OCI-LY7 (cell line): ENCODE measurements around the gene ZNF638. TPM values are rescaled to one million over a fixed set of nuclear protein-coding genes. Genes with fewer than 3 reads are reported as not detected.

ENCODE experiments used
- BruUV-seq: library from RNA; stranded (reverse); fragments of 400-500 nt; replicated peaks from 2 replicates; lab custom pipeline; 2021; lab: Mats Ljungman, UMichigan
- CTCF ChIA-PET: fragments of 300-600 bp; sonication (Branson Sonifier 250); formaldehyde crosslinking; loops from one replicate; lab custom pipeline; 2022; ENCODE audit warnings: antibody characterized with exemption; ENCODE audit not compliant: unreplicated experiment; lab: Charles Lee
- POLR2A ChIA-PET: fragments of 300-600 bp; sonication (Branson Sonifier 250); formaldehyde crosslinking; loops from one replicate; lab custom pipeline; 2022; ENCODE audit warnings: antibody characterized with exemption; lab: Charles Lee
- DNase-seq: peaks from one replicate; pipeline ENCODE4 v3.0.0-alpha.2; 2015; ENCODE audit warnings: low spot score
- H2AFZ ChIP-seq: fragments of 200-600 bp; sonication (generic), shearing (Covaris generic); 2 replicates; pipeline ENCODE4 v1.6.1; 2014; ENCODE audit warnings: mild to moderate bottlenecking, antibody characterized with exemption, low read length, moderate library complexity
- H3K27ac ChIP-seq: fragments of 200-600 bp; sonication (generic); 2 replicates; pipeline ENCODE4 v1.5.1; 2014; ENCODE audit warnings: mixed run types, low read depth, mild to moderate bottlenecking, moderate library complexity, low read length, inconsistent platforms; ENCODE audit not compliant: poor library complexity, severe bottlenecking
- H3K36me3 ChIP-seq: fragments of 200-600 bp; sonication (generic); 2 replicates; pipeline ENCODE4 v1.6.1; 2014; ENCODE audit warnings: mild to moderate bottlenecking, antibody characterized with exemption, low read length, moderate library complexity, mixed read lengths; ENCODE audit not compliant: insufficient read depth
- H3K4me1 ChIP-seq: fragments of 200-600 bp; sonication (generic); 2 replicates; pipeline ENCODE4 v1.5.1; 2014; ENCODE audit warnings: mild to moderate bottlenecking, low read length; ENCODE audit not compliant: insufficient read depth, poor library complexity, severe bottlenecking
- H3K4me2 ChIP-seq: fragments of 200-600 bp; sonication (generic); 2 replicates; pipeline ENCODE4 v1.6.1; 2014; ENCODE audit warnings: mild to moderate bottlenecking, low read length
- H3K4me3 ChIP-seq: fragments of 200-600 bp; sonication (generic); 2 replicates; pipeline ENCODE4 v1.5.1; 2014; ENCODE audit warnings: mild to moderate bottlenecking, low read depth, low read length; ENCODE audit not compliant: poor library complexity, severe bottlenecking
- H3K79me2 ChIP-seq: fragments of 200-600 bp; sonication (generic); 2 replicates; pipeline ENCODE4 v1.6.1; 2016; ENCODE audit warnings: low read depth, mild to moderate bottlenecking, low read length, moderate library complexity, mixed read lengths; ENCODE audit not compliant: insufficient read depth
- H3K9me2 ChIP-seq: fragments of 200-600 bp; sonication (generic); 2 replicates; pipeline ENCODE4 v1.6.1; 2016; ENCODE audit warnings: mild to moderate bottlenecking, low read length, mixed read lengths; ENCODE audit not compliant: insufficient read depth
- H3K9me3 ChIP-seq: fragments of 200-600 bp; sonication (generic); 2 replicates; pipeline ENCODE4 v1.6.1; 2014; ENCODE audit warnings: mild to moderate bottlenecking, mixed run types, low read length, mixed read lengths
- H4K20me1 ChIP-seq: fragments of 200-600 bp; sonication (generic); 2 replicates; pipeline ENCODE4 v1.6.1; 2014; ENCODE audit warnings: mild to moderate bottlenecking, antibody characterized with exemption, low read length, moderate library complexity, mixed read lengths; ENCODE audit not compliant: insufficient read depth
- CTCF ChIP-seq: fragments of 200-600 bp; sonication (generic); conservative IDR thresholded peaks from 2 replicates; pipeline ENCODE4 v1.5.1; 2014; ENCODE audit warnings: mild to moderate bottlenecking, antibody characterized with exemption, low read length, moderate library complexity, mixed read lengths
- EZH2phosphoT487 ChIP-seq: fragments of 200-600 bp; sonication (generic); IDR thresholded peaks from 2 replicates; pipeline ENCODE4 v1.6.1; 2018; ENCODE audit warnings: low read depth, borderline replicate concordance, mild to moderate bottlenecking, mixed run types, antibody characterized with exemption, low read length, moderate library complexity, mixed read lengths
- intact Hi-C: fragments of 100-400 bp; cut with micrococcal nuclease; formaldehyde crosslinking; loops from one replicate; pipeline ENCODE4 v1.10.0; 2022; ENCODE audit not compliant: unreplicated experiment
- total RNA-seq, 2 experiments: library from RNA; depleted of rRNA in 1 of 2; stranded (reverse); fragments of >200 nt in 1 of 2; shearing (Covaris generic) in 1 of 2; gene quantifications; 2 replicates each; pipeline ENCODE4 v1.2.3, GENCODE V29; 2014 to 2022

ZNF638 gene
- total RNA-seq, 2 experiments from 2014 or later = 114 to 138 TPM

- intact Hi-C loops = no loop called here
- DNase-seq = no peak
- BruUV-seq = no TSS peak
- POLR2A ChIA-PET = interaction anchor here (1.1 to 1.6 kb wide), 2 partner anchors 15 to 30 kb away, joined by 3 read pairs; no protein-coding TSS in a partner anchor
- CTCF ChIA-PET = no interaction called here
- Histone ChIP-seq H4K20me1 (no peaks in the 10 kb centered on the region), H3K4me3 (no peak overlapping the region), H3K4me1 (no peaks in the 10 kb centered on the region), H3K27ac (no peak overlapping the region), H3K9me3 (no peaks in the 10 kb centered on the region), H2AFZ (no peak overlapping the region), H3K36me3 (peaks cover 97% of the 10 kb centered on the region), H3K9me2 (no peaks in the 10 kb centered on the region), H3K4me2 (no peak overlapping the region), H3K79me2 (peaks cover 18% of the 10 kb centered on the region; the same call in 1 of the 2 replicates)
- TF ChIP-seq CTCF = no peak
- TF ChIP-seq EZH2phosphoT487 = no peak
Measured at GRCh38 chr2:71362447-71362846, 30.9 kb downstream of the ZNF638 start.

- Histone ChIP-seq H3K9me2 (no peaks in the 10 kb centered on the region), H4K20me1 (no peaks in the 10 kb centered on the region), H3K79me2 (no peaks in the 10 kb centered on the region), H3K36me3 (peaks cover 91% of the 10 kb centered on the region), H3K4me2 (no peak overlapping the region), H3K27ac (no peak overlapping the region), H3K4me1 (no peaks in the 10 kb centered on the region), H3K9me3 (no peaks in the 10 kb centered on the region), H3K4me3 (no peak overlapping the region), H2AFZ (no peak overlapping the region)
- intact Hi-C loops = no loop called here
- no TSS peak for BruUV-seq
- ChIA-PET CTCF (interaction anchor here (0.6 kb wide), 1 partner anchor 70 kb away, joined by 3 read pairs; no protein-coding TSS in a partner anchor), POLR2A (no interaction called here)
- no peak for DNase-seq
- no peak for TF ChIP-seq EZH2phosphoT487
Measured at GRCh38 chr2:71370015-71370414, 38.4 kb downstream of the ZNF638 start.

GRCh38 chr2:71372042-71372441 is 40.5 kb downstream of the ZNF638 start:
- POLR2A ChIA-PET = interaction anchor here (2.5 kb wide), 1 partner anchor 15 kb away, joined by 6 read pairs; no protein-coding TSS in a partner anchor
- Histone ChIP-seq H3K9me2 (no peaks in the 10 kb centered on the region), H3K9me3 (no peaks in the 10 kb centered on the region), H3K79me2 (no peaks in the 10 kb centered on the region), H3K4me2 (no peak overlapping the region), H3K27ac (no peak overlapping the region), H3K4me1 (no peaks in the 10 kb centered on the region), H2AFZ (no peak overlapping the region), H4K20me1 (no peaks in the 10 kb centered on the region), H3K36me3 (peaks cover 91% of the 10 kb centered on the region), H3K4me3 (no peak overlapping the region)
- no TSS peak for BruUV-seq
- intact Hi-C loops = no loop called here
- TF ChIP-seq EZH2phosphoT487 = no peak
- no peak for TF ChIP-seq CTCF
- CTCF ChIA-PET = no interaction called here
- DNase-seq = no peak
